HepG2 (cell line): ENCODE measurements around the gene COPZ2. TPM values are rescaled to one million over a fixed set of nuclear protein-coding genes. Genes with fewer than 3 reads are reported as not detected.
A peak's percentile ranks its signal among the peaks of the same experiment; 100 is the strongest.

ENCODE experiments used
- ARHGAP35 ChIP-seq: sonication (generic); formaldehyde crosslinking; IDR thresholded peaks from 2 replicates; pipeline ENCODE4 v1.9.0; 2022; ENCODE audit warnings: mild to moderate bottlenecking, inconsistent platforms, moderate library complexity, missing genetic modification reagents, borderline replicate concordance
- ARID2 ChIP-seq: sonication (generic); formaldehyde crosslinking; IDR thresholded peaks from 2 replicates; pipeline ENCODE4 v1.8.1; 2022; ENCODE audit warnings: mild to moderate bottlenecking, missing genetic modification reagents, borderline replicate concordance
- ASH2L ChIP-seq: fragments of 300-600, 200-600 bp; sonication (generic); IDR thresholded peaks from 2 replicates; pipeline ENCODE4 v1.7.0; 2017; ENCODE audit warnings: low read depth, mild to moderate bottlenecking, moderate library complexity, mixed read lengths, low read length; ENCODE audit not compliant: insufficient read length
- CBX1 ChIP-seq: IDR thresholded peaks from one replicate; pipeline ENCODE4 v1.6.1; 2016; ENCODE audit warnings: antibody characterized with exemption, low read depth
- KDM2A ChIP-seq: sonication (generic); formaldehyde crosslinking; IDR thresholded peaks from 2 replicates; pipeline ENCODE4 v1.4.0; 2020; ENCODE audit warnings: low read depth, missing genetic modification reagents, borderline replicate concordance
- KLF12 ChIP-seq: sonication (generic); formaldehyde crosslinking; IDR thresholded peaks from 2 replicates; pipeline ENCODE4 v1.4.0; 2020; ENCODE audit warnings: missing genetic modification reagents, borderline replicate concordance
- PCBP1 ChIP-seq: fragments of 200-400 bp; formaldehyde crosslinking; IDR thresholded peaks from 2 replicates; pipeline ENCODE4 v1.6.1; 2017; ENCODE audit warnings: mild to moderate bottlenecking, low read depth, low read length, borderline replicate concordance
- REL ChIP-seq: sonication (generic); formaldehyde crosslinking; conservative IDR thresholded peaks from 2 replicates; pipeline ENCODE4 v1.8.0; 2022; ENCODE audit warnings: mild to moderate bottlenecking, missing genetic modification reagents, moderate library complexity
- RFX1 ChIP-seq: fragments of 450-650 bp; IDR thresholded peaks from 2 replicates; pipeline ENCODE4 v1.6.1; 2017
- RORA ChIP-seq: sonication (generic); formaldehyde crosslinking; IDR thresholded peaks from 2 replicates; pipeline ENCODE4 v1.5.0; 2020; ENCODE audit warnings: mild to moderate bottlenecking, missing genetic modification reagents, moderate library complexity
- SCMH1 ChIP-seq: sonication (generic); formaldehyde crosslinking; IDR thresholded peaks from 2 replicates; pipeline ENCODE4 v1.9.0; 2021; ENCODE audit warnings: missing genetic modification reagents, mild to moderate bottlenecking, borderline replicate concordance
- SIX1 ChIP-seq: sonication (generic); formaldehyde crosslinking; IDR thresholded peaks from 2 replicates; pipeline ENCODE4 v1.4.0; 2020; ENCODE audit warnings: missing genetic modification reagents, borderline replicate concordance
- SMARCE1 ChIP-seq: fragments of 450-650 bp; IDR thresholded peaks from 2 replicates; pipeline ENCODE4 v1.6.1; 2017; ENCODE audit warnings: borderline replicate concordance
- ZNF256 ChIP-seq: sonication (generic); formaldehyde crosslinking; conservative IDR thresholded peaks from 2 replicates; pipeline ENCODE4 v1.4.0; 2020; ENCODE audit warnings: missing genetic modification reagents
- ZNF724P ChIP-seq: sonication (generic); formaldehyde crosslinking; IDR thresholded peaks from 2 replicates; pipeline ENCODE4 v1.8.0; 2022; ENCODE audit warnings: missing genetic modification reagents, borderline replicate concordance
- ZNF788 ChIP-seq: sonication (generic); formaldehyde crosslinking; IDR thresholded peaks from 2 replicates; pipeline ENCODE4 v1.5.0; 2020; ENCODE audit warnings: mild to moderate bottlenecking, missing genetic modification reagents, borderline replicate concordance
- polyA plus RNA-seq, 8 experiments: library from polyadenylated mRNA; depleted of rRNA in 3 of 8; stranded (reverse) in 7 of 8; unstranded in 1 of 8; fragments of >200 nt; fragmentation: Illumina TruSeq in 4 of 8; extraction: Trizol in 4 of 8; gene quantifications; 2 replicates each; pipeline versions ENCODE4 v1.2.1 to v1.2.3, GENCODE V29; 2011 to 2016; ENCODE audit warnings: low read depth in 4 of 8, missing spikeins in 1 of 8, mixed read lengths in 1 of 8; ENCODE audit not compliant: insufficient read depth in 1 of 8
- total RNA-seq, 5 experiments: library from RNA; depleted of rRNA; stranded (reverse); fragments of >200 nt; fragmentation: Illumina TruSeq; extraction: Trizol; gene quantifications; 2 replicates each; pipeline ENCODE4 v1.2.3, GENCODE V29; 2016; ENCODE audit warnings: low read depth in 1 of 5
- TF ChIP-seq, protein P1 (sequence below): sonication (generic); formaldehyde crosslinking; IDR thresholded peaks from 2 replicates; pipeline ENCODE4 v1.4.0; 2020; ENCODE audit warnings: missing genetic modification reagents
- TF ChIP-seq, protein P2 (sequence below): sonication (generic); formaldehyde crosslinking; IDR thresholded peaks from 2 replicates; pipeline ENCODE4 v1.4.0; 2020; ENCODE audit warnings: missing genetic modification reagents
- TF ChIP-seq, protein P3 (sequence below): sonication (generic); formaldehyde crosslinking; IDR thresholded peaks from 2 replicates; pipeline ENCODE4 v1.4.0; 2020; ENCODE audit warnings: mild to moderate bottlenecking, missing genetic modification reagents
- TF ChIP-seq, protein P4 (sequence below): IDR thresholded peaks from 2 replicates; pipeline ENCODE4 v1.6.1; 2016
- TF ChIP-seq, protein P5 (sequence below): sonication (generic); formaldehyde crosslinking; conservative IDR thresholded peaks from 2 replicates; pipeline ENCODE4 v1.4.0; 2020; ENCODE audit warnings: missing genetic modification reagents

COPZ2 gene
- total and polyA plus RNA-seq, 2 of the 13 experiments (the other 11 are each of a cell fraction or from before 2014, with no cell fraction given), result 0.61 to 1.5 TPM

DNA sequence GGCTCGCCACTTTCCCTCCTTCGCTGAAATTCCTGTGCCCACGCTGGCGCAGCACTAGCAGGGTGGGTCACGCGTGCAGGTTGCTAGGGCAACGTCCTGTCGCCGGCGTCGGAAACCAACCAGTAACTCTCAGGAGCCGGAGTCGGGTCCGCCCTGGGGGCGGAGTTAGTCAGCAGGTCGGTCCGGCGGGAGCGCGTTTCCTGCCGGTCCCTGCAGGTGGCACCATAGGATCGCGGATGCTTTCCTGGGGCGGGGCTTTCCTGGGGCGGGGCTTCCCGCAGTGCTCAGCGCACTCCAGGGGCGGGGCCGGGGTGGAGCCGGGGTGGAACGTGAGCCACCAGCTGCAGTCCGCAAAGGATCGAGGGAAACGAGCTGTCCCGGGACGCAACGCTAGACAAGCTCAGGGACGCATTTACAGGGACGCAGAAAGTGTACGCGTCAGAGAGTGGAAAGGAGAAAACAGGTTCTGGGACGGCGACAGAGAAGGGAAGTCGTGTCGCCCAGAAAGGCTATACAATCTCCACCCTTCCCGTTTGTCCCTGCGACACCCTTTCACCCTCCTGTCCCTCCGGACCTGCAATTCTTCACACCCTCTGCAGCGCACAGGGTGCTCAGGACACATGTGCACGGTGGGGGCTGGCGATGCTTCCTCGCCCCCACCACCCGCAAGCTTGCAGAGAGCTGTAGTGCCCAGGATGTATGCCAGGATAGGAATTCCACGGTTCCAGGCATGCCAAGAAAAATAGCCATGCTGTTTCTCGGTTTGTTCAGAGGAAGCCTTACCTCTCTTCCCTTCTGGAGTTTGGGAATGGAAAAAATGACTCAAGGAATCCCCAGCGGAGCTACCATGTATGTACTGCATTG is 12.3 kb downstream of the COPZ2 start (continued):
- TF ChIP-seq KDM2A (CRISPR knock-in tag), result peak; percentile 74; the same call in 1 of the 2 replicates
- TF ChIP-seq REL (CRISPR knock-in tag), result no peak
- TF ChIP-seq ASH2L, result peak; percentile 30
- TF ChIP-seq SIX1, result no peak; the same call in 1 of the 2 replicates
- TF ChIP-seq, protein P1, sequence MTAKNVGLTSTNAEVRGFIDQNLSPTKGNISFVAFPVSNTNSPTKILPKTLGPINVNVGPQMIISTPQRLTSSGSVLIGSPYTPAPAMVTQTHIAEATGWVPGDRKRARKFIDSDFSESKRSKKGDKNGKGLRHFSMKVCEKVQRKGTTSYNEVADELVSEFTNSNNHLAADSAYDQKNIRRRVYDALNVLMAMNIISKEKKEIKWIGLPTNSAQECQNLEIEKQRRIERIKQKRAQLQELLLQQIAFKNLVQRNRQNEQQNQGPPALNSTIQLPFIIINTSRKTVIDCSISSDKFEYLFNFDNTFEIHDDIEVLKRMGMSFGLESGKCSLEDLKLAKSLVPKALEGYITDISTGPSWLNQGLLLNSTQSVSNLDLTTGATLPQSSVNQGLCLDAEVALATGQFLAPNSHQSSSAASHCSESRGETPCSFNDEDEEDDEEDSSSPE (CRISPR knock-in tag), result peak; percentile 55
- TF ChIP-seq SMARCE1, result no peak
- no peak for TF ChIP-seq SCMH1 (CRISPR knock-in tag)
- TF ChIP-seq RFX1, result peak; percentile 96
- peak; percentile 88; the same call in 1 of the 2 replicates for TF ChIP-seq KLF12 (CRISPR knock-in tag)
- TF ChIP-seq ZNF724P (CRISPR knock-in tag), result peak; percentile 60; the same call in 1 of the 2 replicates
- 0 out of 2 replicates have a peak, but pooled peaks have one; percentile 67 for TF ChIP-seq ZNF788 (CRISPR knock-in tag)
- no peak for TF ChIP-seq RORA
- TF ChIP-seq, protein P2, sequence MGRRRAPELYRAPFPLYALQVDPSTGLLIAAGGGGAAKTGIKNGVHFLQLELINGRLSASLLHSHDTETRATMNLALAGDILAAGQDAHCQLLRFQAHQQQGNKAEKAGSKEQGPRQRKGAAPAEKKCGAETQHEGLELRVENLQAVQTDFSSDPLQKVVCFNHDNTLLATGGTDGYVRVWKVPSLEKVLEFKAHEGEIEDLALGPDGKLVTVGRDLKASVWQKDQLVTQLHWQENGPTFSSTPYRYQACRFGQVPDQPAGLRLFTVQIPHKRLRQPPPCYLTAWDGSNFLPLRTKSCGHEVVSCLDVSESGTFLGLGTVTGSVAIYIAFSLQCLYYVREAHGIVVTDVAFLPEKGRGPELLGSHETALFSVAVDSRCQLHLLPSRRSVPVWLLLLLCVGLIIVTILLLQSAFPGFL (CRISPR knock-in tag), result no peak
- TF ChIP-seq ZNF256 (CRISPR knock-in tag), result 0 out of 2 replicates have a peak, but pooled peaks have one; percentile 35
- TF ChIP-seq PCBP1, result no peak
- TF ChIP-seq CBX1, result peak; percentile 48
- 0 out of 2 replicates have a peak, but pooled peaks have one; percentile 26 for TF ChIP-seq ARHGAP35 (CRISPR knock-in tag)
- TF ChIP-seq ARID2 (CRISPR knock-in tag), result no peak
- TF ChIP-seq, protein P3, sequence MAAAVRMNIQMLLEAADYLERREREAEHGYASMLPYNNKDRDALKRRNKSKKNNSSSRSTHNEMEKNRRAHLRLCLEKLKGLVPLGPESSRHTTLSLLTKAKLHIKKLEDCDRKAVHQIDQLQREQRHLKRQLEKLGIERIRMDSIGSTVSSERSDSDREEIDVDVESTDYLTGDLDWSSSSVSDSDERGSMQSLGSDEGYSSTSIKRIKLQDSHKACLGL (CRISPR knock-in tag), result no peak
- TF ChIP-seq, protein P4, sequence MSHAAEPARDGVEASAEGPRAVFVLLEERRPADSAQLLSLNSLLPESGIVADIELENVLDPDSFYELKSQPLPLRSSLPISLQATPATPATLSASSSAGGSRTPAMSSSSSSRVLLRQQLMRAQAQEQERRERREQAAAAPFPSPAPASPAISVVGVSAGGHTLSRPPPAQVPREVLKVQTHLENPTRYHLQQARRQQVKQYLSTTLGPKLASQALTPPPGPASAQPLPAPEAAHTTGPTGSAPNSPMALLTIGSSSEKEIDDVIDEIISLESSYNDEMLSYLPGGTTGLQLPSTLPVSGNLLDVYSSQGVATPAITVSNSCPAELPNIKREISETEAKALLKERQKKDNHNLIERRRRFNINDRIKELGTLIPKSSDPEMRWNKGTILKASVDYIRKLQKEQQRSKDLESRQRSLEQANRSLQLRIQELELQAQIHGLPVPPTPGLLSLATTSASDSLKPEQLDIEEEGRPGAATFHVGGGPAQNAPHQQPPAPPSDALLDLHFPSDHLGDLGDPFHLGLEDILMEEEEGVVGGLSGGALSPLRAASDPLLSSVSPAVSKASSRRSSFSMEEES (CRISPR knock-in tag), result 0 out of 2 replicates have a peak, but pooled peaks have one; percentile 36
- TF ChIP-seq, protein P5, sequence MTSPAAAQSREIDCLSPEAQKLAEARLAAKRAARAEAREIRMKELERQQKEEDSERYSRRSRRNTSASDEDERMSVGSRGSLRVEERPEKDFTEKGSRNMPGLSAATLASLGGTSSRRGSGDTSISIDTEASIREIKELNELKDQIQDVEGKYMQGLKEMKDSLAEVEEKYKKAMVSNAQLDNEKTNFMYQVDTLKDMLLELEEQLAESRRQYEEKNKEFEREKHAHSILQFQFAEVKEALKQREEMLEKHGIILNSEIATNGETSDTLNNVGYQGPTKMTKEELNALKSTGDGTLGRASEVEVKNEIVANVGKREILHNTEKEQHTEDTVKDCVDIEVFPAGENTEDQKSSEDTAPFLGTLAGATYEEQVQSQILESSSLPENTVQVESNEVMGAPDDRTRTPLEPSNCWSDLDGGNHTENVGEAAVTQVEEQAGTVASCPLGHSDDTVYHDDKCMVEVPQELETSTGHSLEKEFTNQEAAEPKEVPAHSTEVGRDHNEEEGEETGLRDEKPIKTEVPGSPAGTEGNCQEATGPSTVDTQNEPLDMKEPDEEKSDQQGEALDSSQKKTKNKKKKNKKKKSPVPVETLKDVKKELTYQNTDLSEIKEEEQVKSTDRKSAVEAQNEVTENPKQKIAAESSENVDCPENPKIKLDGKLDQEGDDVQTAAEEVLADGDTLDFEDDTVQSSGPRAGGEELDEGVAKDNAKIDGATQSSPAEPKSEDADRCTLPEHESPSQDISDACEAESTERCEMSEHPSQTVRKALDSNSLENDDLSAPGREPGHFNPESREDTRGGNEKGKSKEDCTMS (CRISPR knock-in tag), result no peak
